Panc1 (cell line): ENCODE results near the gene CCDC85C. TPM values are rescaled to one million over a fixed set of nuclear protein-coding genes. Genes with fewer than 3 reads are reported as not detected.

Experiments used
- ATAC-seq: fragments of 200-7000 bp; cut with Tn5 transposase; 2 replicates; pipeline ENCODE4 v1.9.1; 2020; ENCODE audit warnings: mild to moderate bottlenecking, moderate library complexity
- BruUV-seq: library from RNA; stranded (reverse); fragments of 400-500 nt; replicated peaks from 2 replicates; lab custom pipeline; 2021; lab: Mats Ljungman, UMichigan
- CTCF ChIA-PET: fragments of 300-600 bp; sonication (Branson Sonifier 250); formaldehyde crosslinking; loops from one replicate; lab custom pipeline; 2022; ENCODE audit warnings: antibody characterized with exemption; lab: Charles Lee
- POLR2A ChIA-PET: fragments of 300-600 bp; sonication (Branson Sonifier 250); formaldehyde crosslinking; loops from one replicate; lab custom pipeline; 2022; ENCODE audit warnings: antibody characterized with exemption; lab: Charles Lee
- DNase-seq: peaks from one replicate; pipeline ENCODE4 v3.0.0-alpha.2; 2010; ENCODE audit warnings: low read depth, low spot score
- H3K27ac ChIP-seq: 2 replicates; pipeline ENCODE4 v1.5.1; 2011; ENCODE audit warnings: mild to moderate bottlenecking, low read length, inconsistent platforms
- H3K27me3 ChIP-seq: fragments of 200-500 bp; sonication (Bioruptor generic); 2 replicates; pipeline ENCODE4 v1.6.0; 2014; ENCODE audit warnings: low read length, inconsistent platforms; ENCODE audit not compliant: control insufficient read depth, insufficient read depth
- H3K36me3 ChIP-seq: fragments of 200-500 bp; sonication (Bioruptor generic); 2 replicates; pipeline ENCODE4 v1.5.1; 2014; ENCODE audit warnings: inconsistent platforms, mild to moderate bottlenecking, low read length, moderate library complexity; ENCODE audit not compliant: control insufficient read depth, insufficient read depth
- H3K4me1 ChIP-seq: 2 replicates; pipeline ENCODE4 v1.5.1; 2011; ENCODE audit warnings: inconsistent platforms, mild to moderate bottlenecking, low read length, moderate library complexity; ENCODE audit not compliant: control insufficient read depth, insufficient read depth
- H3K4me3 ChIP-seq, 2 experiments: 2 replicates each; pipeline ENCODE4 v1.5.1; 2011 to 2012; ENCODE audit warnings: low read depth in 2 of 2, low read length in 2 of 2, mild to moderate bottlenecking in 2 of 2, inconsistent platforms in 1 of 2, moderate library complexity in 1 of 2
- H3K9me3 ChIP-seq: fragments of 200-500 bp; sonication (Bioruptor generic); 2 replicates; pipeline ENCODE4 v1.5.1; 2014; ENCODE audit warnings: low read depth, mild to moderate bottlenecking, inconsistent platforms, low read length, moderate library complexity; ENCODE audit not compliant: control insufficient read depth, insufficient read depth
- CTCF ChIP-seq: fragments of 450-650 bp; IDR thresholded peaks from 2 replicates; pipeline ENCODE4 v1.5.1; 2017; ENCODE audit warnings: mild to moderate bottlenecking
- POLR2AphosphoS5 ChIP-seq: IDR thresholded peaks from 2 replicates; pipeline ENCODE4 v1.6.1; 2012; ENCODE audit warnings: mild to moderate bottlenecking, low read depth, low read length, moderate library complexity
- SIN3A ChIP-seq: IDR thresholded peaks from 2 replicates; pipeline ENCODE4 v1.6.1; 2012; ENCODE audit warnings: low read depth, mild to moderate bottlenecking, low read length, moderate library complexity, borderline replicate concordance; ENCODE audit not compliant: insufficient read depth
- TCF7L2 ChIP-seq: IDR thresholded peaks from 2 replicates; pipeline ENCODE4 v1.6.1; 2011; ENCODE audit warnings: mild to moderate bottlenecking, low read depth, low read length, inconsistent platforms
- in situ Hi-C: cut with HindIII; loops from 2 replicates; pipeline ENCODE4 v1.10.0; 2016; ENCODE audit warnings: low sequenced_read_pairs, low pct_unique_long_range_greater_than_20kb
- intact Hi-C: fragments of 100-400 bp; cut with micrococcal nuclease; formaldehyde crosslinking; loops from one replicate; pipeline ENCODE4 v1.10.0; 2022; ENCODE audit not compliant: unreplicated experiment
- total RNA-seq: library from RNA; stranded (reverse); gene quantifications from one replicate; pipeline ENCODE4 v1.2.1, GENCODE V29; 2021; ENCODE audit not compliant: unreplicated experiment
- TF ChIP-seq, protein P1 (sequence below), 2 experiments: IDR thresholded peaks; 2 replicates each; pipeline ENCODE4 v1.6.1; 2011 to 2012; ENCODE audit warnings: low read depth in 2 of 2, control low read depth in 1 of 2, low read length in 1 of 2, mild to moderate bottlenecking in 1 of 2, moderate library complexity in 1 of 2; ENCODE audit not compliant: insufficient read depth in 1 of 2

Gene CCDC85C
- total RNA-seq, 1 experiment from 2014 or later = 96.6 TPM

- H3K4me3 ChIP-seq = peak overlapping the region in 1 of 2 experiments; percentile 27; a peak in 2 of 4 replicates
- intact Hi-C loops = no loop called here
- POLR2A ChIA-PET = no interaction called here
- H3K36me3 ChIP-seq = no peaks in the 10 kb centered on the region
- DNase-seq (no peak), ATAC-seq (no peak)
- no peaks in the 10 kb centered on the region for H3K27me3 ChIP-seq
- no peak for TF ChIP-seq SIN3A
- in situ Hi-C loops = no loop called here
- no peaks in the 10 kb centered on the region for H3K9me3 ChIP-seq
- H3K4me1 ChIP-seq = peaks cover 87% of the 10 kb centered on the region
- no TSS peak for BruUV-seq
- H3K27ac ChIP-seq = peak overlapping the region; percentile 54
- CTCF ChIA-PET = no interaction called here
These were observed 9.0 kb downstream of the CCDC85C start for GRCh38 chr14:99595034-99595433.

- peaks cover 87% of the 10 kb centered on the region for H3K4me1 ChIP-seq
- intact Hi-C loops = no loop called here
- CTCF ChIA-PET = no interaction called here
- H3K27me3 ChIP-seq = no peaks in the 10 kb centered on the region
- ATAC-seq = no peak
- no TSS peak for BruUV-seq
- H3K36me3 ChIP-seq = no peaks in the 10 kb centered on the region
- in situ Hi-C loops = no loop called here
- H3K9me3 ChIP-seq = no peaks in the 10 kb centered on the region
- POLR2A ChIA-PET = no interaction called here
- H3K27ac ChIP-seq = peak overlapping the region; percentile 54
- TF ChIP-seq TCF7L2 (no peak), POLR2AphosphoS5 (no peak), CTCF (no peak), SIN3A (no peak)
- TF ChIP-seq, protein P1, sequence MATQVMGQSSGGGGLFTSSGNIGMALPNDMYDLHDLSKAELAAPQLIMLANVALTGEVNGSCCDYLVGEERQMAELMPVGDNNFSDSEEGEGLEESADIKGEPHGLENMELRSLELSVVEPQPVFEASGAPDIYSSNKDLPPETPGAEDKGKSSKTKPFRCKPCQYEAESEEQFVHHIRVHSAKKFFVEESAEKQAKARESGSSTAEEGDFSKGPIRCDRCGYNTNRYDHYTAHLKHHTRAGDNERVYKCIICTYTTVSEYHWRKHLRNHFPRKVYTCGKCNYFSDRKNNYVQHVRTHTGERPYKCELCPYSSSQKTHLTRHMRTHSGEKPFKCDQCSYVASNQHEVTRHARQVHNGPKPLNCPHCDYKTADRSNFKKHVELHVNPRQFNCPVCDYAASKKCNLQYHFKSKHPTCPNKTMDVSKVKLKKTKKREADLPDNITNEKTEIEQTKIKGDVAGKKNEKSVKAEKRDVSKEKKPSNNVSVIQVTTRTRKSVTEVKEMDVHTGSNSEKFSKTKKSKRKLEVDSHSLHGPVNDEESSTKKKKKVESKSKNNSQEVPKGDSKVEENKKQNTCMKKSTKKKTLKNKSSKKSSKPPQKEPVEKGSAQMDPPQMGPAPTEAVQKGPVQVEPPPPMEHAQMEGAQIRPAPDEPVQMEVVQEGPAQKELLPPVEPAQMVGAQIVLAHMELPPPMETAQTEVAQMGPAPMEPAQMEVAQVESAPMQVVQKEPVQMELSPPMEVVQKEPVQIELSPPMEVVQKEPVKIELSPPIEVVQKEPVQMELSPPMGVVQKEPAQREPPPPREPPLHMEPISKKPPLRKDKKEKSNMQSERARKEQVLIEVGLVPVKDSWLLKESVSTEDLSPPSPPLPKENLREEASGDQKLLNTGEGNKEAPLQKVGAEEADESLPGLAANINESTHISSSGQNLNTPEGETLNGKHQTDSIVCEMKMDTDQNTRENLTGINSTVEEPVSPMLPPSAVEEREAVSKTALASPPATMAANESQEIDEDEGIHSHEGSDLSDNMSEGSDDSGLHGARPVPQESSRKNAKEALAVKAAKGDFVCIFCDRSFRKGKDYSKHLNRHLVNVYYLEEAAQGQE (IDR thresholded peaks at IDR 0.05; ENCODE audit: insufficient read depth in 1 of 2, low read depth in 2 of 2, low read length in 1 of 2) = no peak
- H3K4me3 ChIP-seq = no peak overlapping the region
- no peak for DNase-seq
These were observed 9.8 kb downstream of the CCDC85C start for GRCh38 chr14:99593971-99594841.
